Sigmoid colon (tissue), 7 donors: Measurements from ENCODE around the gene UBXN10. TPM values are rescaled to one million over a fixed set of nuclear protein-coding genes. Genes with fewer than 3 reads are reported as not detected.

Experiments
- DNase-seq: peaks from one replicate; pipeline ENCODE4 v3.0.0-alpha.2; 2019
- H3K27ac ChIP-seq, 4 donors: fragments of 200-600 bp; sonication (generic); one replicate each; pipeline ENCODE4 v1.5.1; 2016 to 2019; ENCODE audit warnings: mild to moderate bottlenecking in 1 of 4
- H3K27me3 ChIP-seq, 3 donors: fragments of 200-600 bp; sonication (generic); one replicate each; pipeline ENCODE4 v1.5.1; 2019; ENCODE audit warnings: mild to moderate bottlenecking in 1 of 3
- H3K36me3 ChIP-seq, 4 donors: fragments of 200-600 bp; sonication (generic); one replicate each; pipeline ENCODE4 v1.5.1; 2016 to 2019
- H3K4me1 ChIP-seq, 4 donors: fragments of 200-600 bp; sonication (generic); one replicate each; pipeline ENCODE4 v1.5.1; 2017 to 2019
- H3K4me3 ChIP-seq, 4 donors: fragments of 200-600 bp; sonication (generic); one replicate each; pipeline ENCODE4 v1.5.1; 2017 to 2019; ENCODE audit warnings: mild to moderate bottlenecking in 2 of 4, moderate library complexity in 1 of 4
- H3K9me3 ChIP-seq, 4 donors: fragments of 200-600 bp in 3 of 4; sonication (generic) in 3 of 4; one replicate each; pipeline versions ENCODE4 v1.5.1 to v1.6.1; 2013 to 2019
- EP300 ChIP-seq, 4 donors: sonication (generic); formaldehyde crosslinking; IDR thresholded peaks; one replicate each; pipeline ENCODE4 v1.6.1; 2017; ENCODE audit warnings: antibody characterized with exemption in 4 of 4
- POLR2A ChIP-seq, 2 donors: fragments of 450-650 bp; IDR thresholded peaks; one replicate each; pipeline ENCODE4 v1.6.1; 2016; ENCODE audit warnings: antibody characterized with exemption in 2 of 2, mild to moderate bottlenecking in 2 of 2, moderate library complexity in 2 of 2
- POLR2AphosphoS5 ChIP-seq, 4 donors: sonication (generic); formaldehyde crosslinking; IDR thresholded peaks; one replicate each; pipeline ENCODE4 v1.6.1; 2017; ENCODE audit warnings: antibody characterized with exemption in 4 of 4
- WGBS, 2 donors: extraction: QIAGEN DNeasy Blood & Tissue Kit; methylation state at CpG; one replicate each; pipeline ENCODE4 v1.1.7; 2013; 5-methylcytosine and 5-hydroxymethylcytosine counted together
- intact Hi-C: fragments of 100-400 bp; cut with DNase I; formaldehyde crosslinking; loops from one replicate; pipeline ENCODE4 v1.15.1; 2023
- polyA plus RNA-seq, 3 donors: library from polyadenylated mRNA; stranded (reverse); fragments of 200-250 nt; gene quantifications; one replicate each; pipeline ENCODE4 v1.2.3, GENCODE V29; 2013
- total RNA-seq, 4 donors: library from RNA; depleted of rRNA; stranded (reverse); fragments of >200 nt; gene quantifications; one replicate each; pipeline ENCODE4 v1.1.0, GENCODE V29; 2016
- TF ChIP-seq, protein P1 (sequence below), 4 experiments: fragments of 450-650 bp in 3 of 4; fragments of 200-600 bp in 1 of 4; IDR thresholded peaks; one replicate each; pipeline ENCODE4 v1.5.1; 2016 to 2019; ENCODE audit warnings: antibody characterized with exemption in 4 of 4, mild to moderate bottlenecking in 3 of 4, moderate library complexity in 2 of 4
- donor health status: healthy with polysubstance abuse.
- donor health status: Bipolar disorder and iron deficiency.
- donor health status: healthy.

UBXN10 gene
- total and polyA plus RNA-seq, 7 donors: 2.9 to 25.0 (median 14.6) TPM

DNA sequence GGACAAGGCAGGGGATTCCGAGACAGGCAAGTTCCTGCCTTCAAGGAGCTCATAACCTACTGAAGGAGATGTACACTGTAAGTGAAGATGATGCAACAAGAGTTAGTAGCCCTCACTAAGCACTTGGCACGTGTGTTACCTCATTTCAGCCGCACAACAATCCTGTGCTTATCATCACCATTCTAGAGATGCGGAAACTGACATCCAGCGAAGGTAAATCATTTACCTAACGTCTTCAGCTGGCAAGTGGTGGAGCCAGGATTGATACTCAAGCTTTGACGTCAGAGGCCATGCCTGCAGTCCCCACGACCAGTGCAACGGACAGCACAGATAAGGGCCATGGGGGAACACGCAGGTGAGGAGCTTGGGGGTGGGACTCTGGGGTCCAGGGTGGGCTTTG, 2.9 kb upstream of the UBXN10 start:
- TF ChIP-seq EP300 (IDR thresholded peaks at IDR 0.05): no peak
- TF ChIP-seq POLR2A (IDR thresholded peaks at IDR 0.05): no peak
- TF ChIP-seq, protein P1, sequence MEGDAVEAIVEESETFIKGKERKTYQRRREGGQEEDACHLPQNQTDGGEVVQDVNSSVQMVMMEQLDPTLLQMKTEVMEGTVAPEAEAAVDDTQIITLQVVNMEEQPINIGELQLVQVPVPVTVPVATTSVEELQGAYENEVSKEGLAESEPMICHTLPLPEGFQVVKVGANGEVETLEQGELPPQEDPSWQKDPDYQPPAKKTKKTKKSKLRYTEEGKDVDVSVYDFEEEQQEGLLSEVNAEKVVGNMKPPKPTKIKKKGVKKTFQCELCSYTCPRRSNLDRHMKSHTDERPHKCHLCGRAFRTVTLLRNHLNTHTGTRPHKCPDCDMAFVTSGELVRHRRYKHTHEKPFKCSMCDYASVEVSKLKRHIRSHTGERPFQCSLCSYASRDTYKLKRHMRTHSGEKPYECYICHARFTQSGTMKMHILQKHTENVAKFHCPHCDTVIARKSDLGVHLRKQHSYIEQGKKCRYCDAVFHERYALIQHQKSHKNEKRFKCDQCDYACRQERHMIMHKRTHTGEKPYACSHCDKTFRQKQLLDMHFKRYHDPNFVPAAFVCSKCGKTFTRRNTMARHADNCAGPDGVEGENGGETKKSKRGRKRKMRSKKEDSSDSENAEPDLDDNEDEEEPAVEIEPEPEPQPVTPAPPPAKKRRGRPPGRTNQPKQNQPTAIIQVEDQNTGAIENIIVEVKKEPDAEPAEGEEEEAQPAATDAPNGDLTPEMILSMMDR (IDR thresholded peaks at IDR 0.05): no peak
- TF ChIP-seq POLR2AphosphoS5 (IDR thresholded peaks at IDR 0.05): peak in 2 of 4 donors; percentile 16 to 36
- intact Hi-C loops: loop anchor here (10.0 kb wide), 1 partner anchor 978 kb away; no protein-coding TSS in a partner anchor
- Histone ChIP-seq H3K27me3 (no peaks in the 10 kb centered on the region), H3K9me3 (no peaks in the 10 kb centered on the region), H3K4me1 (peaks cover 0 to 85% (median 63%) of the 10 kb centered on the region in 4 donors), H3K4me3 (no peak overlapping the region), H3K36me3 (no peaks in the 10 kb centered on the region), H3K27ac (peak overlapping the region in 3 of 4 donors; percentile 95 to 99 (median 98))
- WGBS, 2 donors: 26 to 86% methylated on average over 10 of the region's 10 CpGs
- no peak for DNase-seq

DNA sequence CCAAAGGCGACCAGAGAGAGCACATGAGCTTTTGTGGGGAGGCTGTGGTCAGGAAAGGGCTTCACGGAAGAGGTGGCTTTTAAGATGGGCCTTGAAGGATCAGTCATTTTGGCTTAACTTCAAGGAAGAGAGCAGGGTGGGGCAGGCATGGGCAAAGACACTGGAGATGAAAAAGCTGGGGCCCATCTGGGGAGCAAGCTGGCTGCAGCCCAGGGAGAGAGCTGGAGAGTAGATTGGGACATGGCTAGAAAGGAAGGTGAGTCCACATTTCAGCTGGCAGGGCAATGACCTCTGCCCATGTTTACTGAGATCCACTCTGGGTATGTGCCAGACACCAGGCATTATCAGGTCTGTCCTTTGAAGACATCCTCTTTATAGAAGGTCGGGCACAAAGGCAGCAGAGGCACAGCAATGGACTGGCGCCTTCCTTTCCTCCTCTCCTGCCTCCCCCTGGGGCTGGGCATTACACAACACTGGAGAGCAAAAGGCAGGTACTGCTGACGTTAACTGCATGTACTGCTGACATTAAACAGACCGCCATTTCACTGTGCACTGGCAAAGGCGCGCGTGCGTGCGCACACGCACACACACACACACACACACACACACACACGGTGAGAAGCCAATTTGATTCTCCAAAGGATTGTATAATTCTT, 2.2 kb upstream of the UBXN10 start:
- TF ChIP-seq, protein P1 (IDR thresholded peaks at IDR 0.05): no peak
- peak; percentile 79 to 98 (median 90) for TF ChIP-seq EP300 (IDR thresholded peaks at IDR 0.05)
- TF ChIP-seq POLR2A (IDR thresholded peaks at IDR 0.05): peak; percentile 11 to 15
- TF ChIP-seq POLR2AphosphoS5 (IDR thresholded peaks at IDR 0.05): peak; percentile 94 to 96 (median 96)
- H3K4me3 ChIP-seq: no peak overlapping the region
- H3K27me3 ChIP-seq: no peaks in the 10 kb centered on the region
- 70 to 73% methylated on average over 13 of the region's 13 CpGs for WGBS, 2 donors
- peaks cover 0 to 85% (median 63%) of the 10 kb centered on the region in 4 donors for H3K4me1 ChIP-seq
- intact Hi-C loops: loop anchor here (10.0 kb wide), 1 partner anchor 979 kb away; no protein-coding TSS in a partner anchor
- no peaks in the 10 kb centered on the region for H3K36me3 ChIP-seq
- H3K27ac ChIP-seq: peak overlapping the region in 3 of 4 donors; percentile 95 to 99 (median 98)
- H3K9me3 ChIP-seq: no peaks in the 10 kb centered on the region
- DNase-seq: peak; percentile 93

DNA sequence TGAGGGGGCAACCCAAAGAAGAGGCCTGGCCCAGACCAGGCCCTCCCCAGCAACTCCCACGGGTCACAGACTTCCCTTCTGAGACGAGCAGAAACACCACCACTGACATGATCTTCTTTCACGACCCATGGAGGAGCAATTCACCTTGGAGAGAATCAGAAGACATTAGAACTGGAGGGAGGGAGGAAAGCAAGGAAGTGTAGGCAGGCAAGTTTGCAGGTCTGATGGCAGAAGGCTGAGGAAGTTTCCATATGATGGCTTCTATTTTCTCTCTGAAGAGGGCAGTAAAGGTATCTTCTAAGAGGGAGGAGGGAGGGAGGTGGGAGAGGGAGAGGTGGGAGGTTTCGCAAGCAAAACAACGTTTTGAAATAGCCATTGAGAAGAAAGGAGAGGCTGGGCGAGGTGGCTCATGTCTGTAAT, 1.4 kb upstream of the UBXN10 start:
- intact Hi-C loops: loop anchor here (10.0 kb wide), 1 partner anchor 980 kb away; no protein-coding TSS in a partner anchor
- H3K9me3 ChIP-seq: no peaks in the 10 kb centered on the region
- DNase-seq: no peak
- TF ChIP-seq POLR2A (IDR thresholded peaks at IDR 0.05): no peak
- TF ChIP-seq, protein P1 (IDR thresholded peaks at IDR 0.05): no peak
- TF ChIP-seq POLR2AphosphoS5 (IDR thresholded peaks at IDR 0.05): peak in 1 of 4 donors; percentile 9
- H3K4me3 ChIP-seq: no peak overlapping the region
- H3K4me1 ChIP-seq: peaks cover 0 to 85% (median 63%) of the 10 kb centered on the region in 4 donors
- 61 to 71% methylated on average over 6 of the region's 6 CpGs for WGBS, 2 donors
- peak overlapping the region in 3 of 4 donors; percentile 95 to 99 (median 98) for H3K27ac ChIP-seq
- H3K27me3 ChIP-seq: no peaks in the 10 kb centered on the region
- no peaks in the 10 kb centered on the region for H3K36me3 ChIP-seq

DNA sequence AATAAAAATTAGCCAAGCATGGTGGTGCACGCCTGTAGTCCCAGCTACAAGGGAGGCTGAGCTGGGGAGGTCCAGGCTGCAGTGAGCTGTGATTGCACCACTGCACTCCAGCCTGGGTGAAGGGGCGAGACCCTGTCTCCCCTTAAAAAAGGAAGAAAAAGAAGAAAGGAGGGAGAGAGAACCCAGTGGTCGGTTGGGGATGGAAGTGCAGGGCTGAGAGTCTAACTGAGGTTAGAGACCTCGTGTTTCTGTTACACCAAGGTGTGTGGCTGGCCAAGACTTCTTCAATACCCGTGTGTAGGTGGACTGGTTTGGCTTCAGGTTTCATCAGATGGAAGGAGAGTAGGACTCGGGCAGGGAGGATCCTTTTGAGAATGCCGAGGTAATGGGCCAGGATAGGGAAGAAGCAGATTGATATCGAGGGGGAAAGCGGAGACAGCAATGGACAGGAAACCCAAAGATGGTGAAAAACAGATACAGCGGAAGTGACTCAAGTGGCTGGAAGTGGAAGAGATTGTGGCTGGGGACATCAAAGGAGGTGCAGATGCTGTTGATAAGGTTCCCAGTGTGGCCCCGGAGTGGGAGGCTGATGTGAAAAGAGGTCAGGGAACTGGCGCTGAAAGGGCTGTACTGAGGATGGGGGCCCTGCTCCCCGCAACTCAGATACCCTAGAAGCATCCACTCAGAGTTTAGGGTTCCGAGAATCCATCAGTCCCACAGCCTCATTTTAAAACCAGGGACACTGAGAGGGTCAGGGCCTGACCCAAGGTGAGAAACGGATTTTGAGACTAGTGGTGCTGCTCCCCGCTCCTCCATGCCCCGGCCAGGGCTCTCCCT, 681 bp upstream of the UBXN10 start:
- H3K27me3 ChIP-seq: no peaks in the 10 kb centered on the region
- no peak for TF ChIP-seq POLR2AphosphoS5 (IDR thresholded peaks at IDR 0.05)
- TF ChIP-seq, protein P1 (IDR thresholded peaks at IDR 0.05): no peak
- TF ChIP-seq EP300 (IDR thresholded peaks at IDR 0.05): no peak
- TF ChIP-seq POLR2A (IDR thresholded peaks at IDR 0.05): no peak
- H3K36me3 ChIP-seq: no peaks in the 10 kb centered on the region
- no peak for DNase-seq
- peak overlapping the region; percentile 60 to 77 (median 68) for H3K4me3 ChIP-seq
- no peaks in the 10 kb centered on the region for H3K9me3 ChIP-seq
- peaks cover 0 to 85% (median 66%) of the 10 kb centered on the region in 4 donors for H3K4me1 ChIP-seq
- 59 to 74% methylated on average over 17 of the region's 17 CpGs for WGBS, 2 donors
- peak overlapping the region; percentile 85 to 99 (median 96) for H3K27ac ChIP-seq
- intact Hi-C loops: loop anchor here (10.0 kb wide), 1 partner anchor 980 kb away; no protein-coding TSS in a partner anchor
